Stimulated activated naive CD8-positive, alpha-beta T cell treated with anti-CD3 and anti-CD28 coated beads, Interleukin-15, Interleukin-2, amounts not matched to agents 100 ng/mL and 50 ng/mL, for 24 hours (primary cell): ENCODE measurements around the gene PAX6.

Source experiments
- H3K27ac Mint-ChIP-seq: one replicate; pipeline ENCODE4 v1.8.0; 2021; ENCODE audit warnings: mild to moderate bottlenecking, mixed read lengths
- H3K27me3 Mint-ChIP-seq: one replicate; pipeline ENCODE4 v1.8.0; 2021; ENCODE audit warnings: mixed read lengths
- H3K36me3 Mint-ChIP-seq: one replicate; pipeline ENCODE4 v1.8.0; 2021; ENCODE audit warnings: low read depth, mixed read lengths
- H3K4me1 Mint-ChIP-seq: one replicate; pipeline ENCODE4 v1.8.0; 2021; ENCODE audit warnings: low read depth, mixed read lengths
- H3K4me3 Mint-ChIP-seq: one replicate; pipeline ENCODE4 v1.8.0; 2021; ENCODE audit warnings: mild to moderate bottlenecking, mixed read lengths
- H3K9me3 Mint-ChIP-seq: one replicate; pipeline ENCODE4 v1.8.0; 2021; ENCODE audit warnings: mixed read lengths

PAX6 gene

GRCh38 chr11:31783252-31783651 lies 27.9 kb downstream of the PAX6 start:
- no peaks in the 10 kb centered on the region for H3K4me1 Mint-ChIP-seq
- no peaks in the 10 kb centered on the region for H3K9me3 Mint-ChIP-seq
- no peaks in the 10 kb centered on the region for H3K27me3 Mint-ChIP-seq
- peaks cover 19% of the 10 kb centered on the region for H3K36me3 Mint-ChIP-seq
- H3K27ac Mint-ChIP-seq, result no peak overlapping the region
- H3K4me3 Mint-ChIP-seq, result no peak overlapping the region

- Mint-ChIP-seq H3K27ac (no peak overlapping the region), H3K4me3 (no peak overlapping the region), H3K27me3 (no peaks in the 10 kb centered on the region), H3K36me3 (peaks cover 19% of the 10 kb centered on the region), H3K9me3 (no peaks in the 10 kb centered on the region), H3K4me1 (no peaks in the 10 kb centered on the region)
Observed at GRCh38 chr11:31782257-31782656, 28.9 kb downstream of the PAX6 start.

- no peak overlapping the region for H3K4me3 Mint-ChIP-seq
- no peaks in the 10 kb centered on the region for H3K4me1 Mint-ChIP-seq
- H3K27me3 Mint-ChIP-seq, result no peaks in the 10 kb centered on the region
- peaks cover 19% of the 10 kb centered on the region for H3K36me3 Mint-ChIP-seq
- H3K9me3 Mint-ChIP-seq, result no peaks in the 10 kb centered on the region
- no peak overlapping the region for H3K27ac Mint-ChIP-seq
Observed at GRCh38 chr11:31780480-31780971, 30.6 kb downstream of the PAX6 start.

GRCh38 chr11:31780078-31780477 lies 31.0 kb downstream of the PAX6 start:
- no peak overlapping the region for H3K4me3 Mint-ChIP-seq
- H3K27ac Mint-ChIP-seq, result no peak overlapping the region
- H3K4me1 Mint-ChIP-seq, result no peaks in the 10 kb centered on the region
- no peaks in the 10 kb centered on the region for H3K27me3 Mint-ChIP-seq
- H3K9me3 Mint-ChIP-seq, result no peaks in the 10 kb centered on the region
- peaks cover 19% of the 10 kb centered on the region for H3K36me3 Mint-ChIP-seq

- H3K27ac Mint-ChIP-seq, result no peak overlapping the region
- H3K4me1 Mint-ChIP-seq, result no peaks in the 10 kb centered on the region
- no peaks in the 10 kb centered on the region for H3K27me3 Mint-ChIP-seq
- no peak overlapping the region for H3K4me3 Mint-ChIP-seq
- H3K9me3 Mint-ChIP-seq, result no peaks in the 10 kb centered on the region
- peaks cover 19% of the 10 kb centered on the region for H3K36me3 Mint-ChIP-seq
Observed at GRCh38 chr11:31779374-31779791, 31.7 kb downstream of the PAX6 start.

- peaks cover 17% of the 10 kb centered on the region for H3K36me3 Mint-ChIP-seq
- no peaks in the 10 kb centered on the region for H3K27me3 Mint-ChIP-seq
- H3K9me3 Mint-ChIP-seq, result no peaks in the 10 kb centered on the region
- no peak overlapping the region for H3K4me3 Mint-ChIP-seq
- H3K4me1 Mint-ChIP-seq, result no peaks in the 10 kb centered on the region
- H3K27ac Mint-ChIP-seq, result no peak overlapping the region
Observed at GRCh38 chr11:31772412-31772811, 38.7 kb downstream of the PAX6 start.

- H3K4me3 Mint-ChIP-seq, result no peak overlapping the region
- H3K36me3 Mint-ChIP-seq, result peaks cover 17% of the 10 kb centered on the region
- no peaks in the 10 kb centered on the region for H3K9me3 Mint-ChIP-seq
- H3K4me1 Mint-ChIP-seq, result no peaks in the 10 kb centered on the region
- H3K27me3 Mint-ChIP-seq, result no peaks in the 10 kb centered on the region
- no peak overlapping the region for H3K27ac Mint-ChIP-seq
Observed at GRCh38 chr11:31770011-31770700, 41.0 kb downstream of the PAX6 start.

- Mint-ChIP-seq H3K4me3 (no peak overlapping the region), H3K27ac (no peak overlapping the region), H3K27me3 (no peaks in the 10 kb centered on the region), H3K9me3 (no peaks in the 10 kb centered on the region), H3K4me1 (no peaks in the 10 kb centered on the region), H3K36me3 (peaks cover 17% of the 10 kb centered on the region)
Observed at GRCh38 chr11:31768749-31769640, 42.1 kb downstream of the PAX6 start.

- Mint-ChIP-seq H3K27me3 (no peaks in the 10 kb centered on the region), H3K36me3 (peaks cover 9% of the 10 kb centered on the region), H3K9me3 (no peaks in the 10 kb centered on the region), H3K4me1 (no peaks in the 10 kb centered on the region), H3K27ac (no peak overlapping the region), H3K4me3 (no peak overlapping the region)
Observed at GRCh38 chr11:31767685-31768084, 43.4 kb downstream of the PAX6 start.

GRCh38 chr11:31767066-31767465 lies 44.1 kb downstream of the PAX6 start:
- no peaks in the 10 kb centered on the region for H3K27me3 Mint-ChIP-seq
- no peaks in the 10 kb centered on the region for H3K9me3 Mint-ChIP-seq
- peaks cover 4% of the 10 kb centered on the region for H3K36me3 Mint-ChIP-seq
- H3K27ac Mint-ChIP-seq, result no peak overlapping the region
- no peak overlapping the region for H3K4me3 Mint-ChIP-seq
- H3K4me1 Mint-ChIP-seq, result no peaks in the 10 kb centered on the region

- no peak overlapping the region for H3K4me3 Mint-ChIP-seq
- no peaks in the 10 kb centered on the region for H3K9me3 Mint-ChIP-seq
- H3K36me3 Mint-ChIP-seq, result no peaks in the 10 kb centered on the region
- no peaks in the 10 kb centered on the region for H3K27me3 Mint-ChIP-seq
- H3K27ac Mint-ChIP-seq, result no peak overlapping the region
- no peaks in the 10 kb centered on the region for H3K4me1 Mint-ChIP-seq
Observed at GRCh38 chr11:31764766-31765165, 46.4 kb downstream of the PAX6 start.

- Mint-ChIP-seq H3K4me1 (no peaks in the 10 kb centered on the region), H3K9me3 (no peaks in the 10 kb centered on the region), H3K4me3 (no peak overlapping the region)
Observed at GRCh38 chr11:31764261-31764660, 46.9 kb downstream of the PAX6 start.

GRCh38 chr11:31763296-31763695 lies 47.8 kb downstream of the PAX6 start:
- no peak overlapping the region for H3K4me3 Mint-ChIP-seq
- H3K9me3 Mint-ChIP-seq, result no peaks in the 10 kb centered on the region
- H3K27me3 Mint-ChIP-seq, result no peaks in the 10 kb centered on the region
- no peaks in the 10 kb centered on the region for H3K36me3 Mint-ChIP-seq
- no peaks in the 10 kb centered on the region for H3K4me1 Mint-ChIP-seq
- no peak overlapping the region for H3K27ac Mint-ChIP-seq

More at GRCh38 chr11:31764261-31764660, 46.9 kb downstream of the PAX6 start:
- Mint-ChIP-seq H3K36me3 (no peaks in the 10 kb centered on the region), H3K27ac (no peak overlapping the region), H3K27me3 (no peaks in the 10 kb centered on the region)

- H3K4me3 Mint-ChIP-seq, result no peak overlapping the region
- no peaks in the 10 kb centered on the region for H3K4me1 Mint-ChIP-seq
- H3K27me3 Mint-ChIP-seq, result no peaks in the 10 kb centered on the region
- no peaks in the 10 kb centered on the region for H3K36me3 Mint-ChIP-seq
- H3K27ac Mint-ChIP-seq, result no peak overlapping the region
- no peaks in the 10 kb centered on the region for H3K9me3 Mint-ChIP-seq
Observed at GRCh38 chr11:31761636-31762035, 49.5 kb downstream of the PAX6 start.

GRCh38 chr11:31757260-31757835 lies 53.8 kb downstream of the PAX6 start:
- H3K9me3 Mint-ChIP-seq, result no peaks in the 10 kb centered on the region
- H3K36me3 Mint-ChIP-seq, result no peaks in the 10 kb centered on the region
- no peak overlapping the region for H3K4me3 Mint-ChIP-seq
- no peaks in the 10 kb centered on the region for H3K4me1 Mint-ChIP-seq
- no peak overlapping the region for H3K27ac Mint-ChIP-seq
- no peaks in the 10 kb centered on the region for H3K27me3 Mint-ChIP-seq
